HCT116 (cell line): Measurements from ENCODE around the gene TIGIT. TPM values are rescaled to one million over a fixed set of nuclear protein-coding genes. Genes with fewer than 3 reads are reported as not detected.

Experiments used
- ATAC-seq: fragments of 200-7000 bp; cut with Tn5 transposase; 2 replicates; pipeline ENCODE4 v1.9.1; 2020; ENCODE audit warnings: mild to moderate bottlenecking, moderate library complexity
- BruUV-seq: library from RNA; stranded (reverse); fragments of 400-500 nt; replicated peaks from 2 replicates; lab custom pipeline; 2021; lab: Mats Ljungman, UMichigan
- CTCF ChIA-PET: fragments of 300-600 bp; sonication (Branson Sonifier 250); formaldehyde crosslinking; loops from one replicate; lab custom pipeline; 2021; ENCODE audit warnings: antibody characterized with exemption; lab: Charles Lee
- POLR2A ChIA-PET: fragments of 300-600, 350-600 bp; sonication (Branson Sonifier 250); formaldehyde crosslinking; loops from one replicate; lab custom pipeline; 2021; ENCODE audit warnings: antibody characterized with exemption; lab: Charles Lee
- RAD21 ChIA-PET, 2 experiments: fragments of 300-600 bp; sonication (Branson Sonifier 250); formaldehyde crosslinking; loops; one replicate each; lab custom pipeline; 2023; ENCODE audit warnings: low total read pairs in 2 of 2; ENCODE audit not compliant: uncharacterized antibody in 2 of 2, unreplicated experiment in 2 of 2, low non-redundant PET in 1 of 2; lab: Charles Lee
- DNase-seq: peaks from one replicate; pipeline ENCODE4 v3.0.0-alpha.2; 2010; ENCODE audit warnings: low read depth, low spot score
- H2AFZ ChIP-seq: fragments of 200-600 bp; shearing (Covaris generic), sonication (generic); 2 replicates; pipeline ENCODE4 v1.6.1; 2017; ENCODE audit warnings: low read depth, mixed run types, mixed read lengths, antibody characterized with exemption, low read length; ENCODE audit not compliant: poor library complexity, severe bottlenecking
- H3K27ac ChIP-seq: 2 replicates; pipeline ENCODE4 v1.5.1; 2012; ENCODE audit warnings: low read depth, low read length
- H3K27me3 ChIP-seq: fragments of 200-600 bp; sonication (generic); 2 replicates; pipeline ENCODE4 v1.6.1; 2016; ENCODE audit warnings: mixed run types, low read length, mixed read lengths; ENCODE audit not compliant: insufficient read depth
- H3K36me3 ChIP-seq, 2 experiments: fragments of 200-500 bp in 1 of 2; fragments of 200-600 bp in 1 of 2; sonication (Bioruptor generic) in 1 of 2; sonication (generic) in 1 of 2; 2 replicates each; pipeline versions ENCODE4 v1.5.1 to v1.6.1; 2014 to 2016; ENCODE audit warnings: low read length in 2 of 2, inconsistent platforms in 1 of 2, mixed read lengths in 1 of 2, mixed run types in 1 of 2; ENCODE audit not compliant: insufficient read depth in 2 of 2, control insufficient read depth in 1 of 2
- H3K4me1 ChIP-seq, 2 experiments: fragments of 200-600 bp in 1 of 2; sonication (generic) in 1 of 2; 2 replicates each; pipeline versions ENCODE4 v1.5.1 to v1.6.1; 2012 to 2017; ENCODE audit warnings: low read length in 2 of 2, inconsistent platforms in 1 of 2, mild to moderate bottlenecking in 1 of 2, mixed read lengths in 1 of 2, mixed run types in 1 of 2, moderate library complexity in 1 of 2; ENCODE audit not compliant: insufficient read depth in 2 of 2, control insufficient read depth in 1 of 2
- H3K4me2 ChIP-seq: fragments of 200-600 bp; sonication (generic); 2 replicates; pipeline ENCODE4 v1.6.1; 2017; ENCODE audit warnings: mixed run types, low read length, mixed read lengths
- H3K4me3 ChIP-seq, 2 experiments: fragments of 200-600 bp in 1 of 2; sonication (generic) in 1 of 2; replicated peaks in 1 of 2; 2 replicates each; pipeline ENCODE4 v1.5.1; 2011 to 2016; ENCODE audit warnings: low read length in 2 of 2, control low read depth in 1 of 2, low read depth in 1 of 2, mild to moderate bottlenecking in 1 of 2, mixed read lengths in 1 of 2, mixed run types in 1 of 2
- H3K79me2 ChIP-seq: fragments of 200-600 bp; sonication (generic); 2 replicates; pipeline ENCODE4 v1.6.1; 2017; ENCODE audit warnings: mild to moderate bottlenecking, mixed run types, low read length, moderate library complexity, mixed read lengths; ENCODE audit not compliant: insufficient read depth
- H3K9ac ChIP-seq: fragments of 200-600 bp; sonication (generic); 2 replicates; pipeline ENCODE4 v1.6.1; 2016; ENCODE audit warnings: low read length, mixed read lengths
- H3K9me2 ChIP-seq: fragments of 200-600 bp; sonication (generic), shearing (Covaris generic); 2 replicates; pipeline ENCODE4 v1.6.1; 2017; ENCODE audit warnings: mixed run types, mild to moderate bottlenecking, moderate library complexity; ENCODE audit not compliant: insufficient read depth
- H3K9me3 ChIP-seq, 2 experiments: fragments of 200-500 bp in 1 of 2; fragments of 200-600 bp in 1 of 2; sonication (Bioruptor generic) in 1 of 2; sonication (generic) in 1 of 2; 2 replicates each; pipeline ENCODE4 v1.6.1; 2014 to 2017; ENCODE audit warnings: low read length in 2 of 2, mixed read lengths in 2 of 2, inconsistent platforms in 1 of 2, low read depth in 1 of 2, mild to moderate bottlenecking in 1 of 2, mixed run types in 1 of 2, moderate library complexity in 1 of 2; ENCODE audit not compliant: control insufficient read depth in 1 of 2, insufficient read depth in 1 of 2
- H4K20me1 ChIP-seq: fragments of 200-600 bp; sonication (generic), shearing (Covaris generic); 2 replicates; pipeline ENCODE4 v1.6.1; 2017; ENCODE audit warnings: mixed run types, mild to moderate bottlenecking, moderate library complexity; ENCODE audit not compliant: insufficient read depth
- CBX3 ChIP-seq: IDR thresholded peaks from 2 replicates; pipeline ENCODE4 v1.6.1; 2012; ENCODE audit warnings: low read depth
- EGR1 ChIP-seq: IDR thresholded peaks from 2 replicates; pipeline ENCODE4 v1.6.1; 2012; ENCODE audit warnings: low read depth
- ELF1 ChIP-seq: IDR thresholded peaks from 2 replicates; pipeline ENCODE4 v1.6.1; 2012; ENCODE audit warnings: low read depth, borderline replicate concordance
- EZH2 ChIP-seq: fragments of 200-600 bp; sonication (generic); IDR thresholded peaks from 2 replicates; pipeline ENCODE4 v1.6.1; 2017; ENCODE audit warnings: antibody characterized with exemption, mixed run types
- EZH2phosphoT487 ChIP-seq: fragments of 200-600 bp; IDR thresholded peaks from 2 replicates; pipeline ENCODE4 v1.6.1; 2018; ENCODE audit warnings: antibody characterized with exemption, borderline replicate concordance
- FOSL1 ChIP-seq: IDR thresholded peaks from 2 replicates; pipeline ENCODE4 v1.6.1; 2012; ENCODE audit warnings: low read depth
- JUND ChIP-seq: IDR thresholded peaks from 2 replicates; pipeline ENCODE4 v1.6.1; 2012
- POLR2A ChIP-seq: IDR thresholded peaks from 2 replicates; pipeline ENCODE4 v1.7.0; 2011; ENCODE audit warnings: borderline replicate concordance; ENCODE audit not compliant: insufficient read depth, insufficient read length; ENCODE audit errors: extremely low read depth
- POLR2AphosphoS5 ChIP-seq: IDR thresholded peaks from 2 replicates; pipeline ENCODE4 v1.6.1; 2011; ENCODE audit warnings: mild to moderate bottlenecking, low read depth, low read length, moderate library complexity
- RAD21 ChIP-seq: IDR thresholded peaks from 2 replicates; pipeline ENCODE4 v1.6.1; 2012; ENCODE audit warnings: low read depth, mild to moderate bottlenecking
- SIN3A ChIP-seq: IDR thresholded peaks from 2 replicates; pipeline ENCODE4 v1.6.1; 2012; ENCODE audit warnings: low read depth
- SP1 ChIP-seq: IDR thresholded peaks from 2 replicates; pipeline ENCODE4 v1.6.1; 2012; ENCODE audit warnings: low read depth
- SRF ChIP-seq: IDR thresholded peaks from 2 replicates; pipeline ENCODE4 v1.6.1; 2012; ENCODE audit warnings: low read depth
- TCF7L2 ChIP-seq: IDR thresholded peaks from 2 replicates; pipeline ENCODE4 v1.7.0; 2011; ENCODE audit warnings: borderline replicate concordance, inconsistent platforms; ENCODE audit not compliant: insufficient read depth, insufficient read length; ENCODE audit errors: extremely low read depth
- YY1 ChIP-seq: IDR thresholded peaks from 2 replicates; pipeline ENCODE4 v1.6.1; 2011; ENCODE audit warnings: low read length, low read depth, moderate library complexity, mild to moderate bottlenecking; ENCODE audit not compliant: insufficient replicate concordance; ENCODE audit errors: extremely low read depth
- ZFX ChIP-seq: fragments of 450-650 bp; IDR thresholded peaks from 2 replicates; pipeline ENCODE4 v1.6.1; 2017
- ZNF274 ChIP-seq: fragments of 200-500 bp; sonication (Bioruptor generic); IDR thresholded peaks from 2 replicates; pipeline ENCODE4 v1.6.1; 2014; ENCODE audit warnings: mild to moderate bottlenecking, low read depth, low read length, inconsistent platforms
- intact Hi-C: fragments of 100-400 bp; cut with micrococcal nuclease; formaldehyde crosslinking; loops from 2 replicates; pipeline ENCODE4 v1.10.0; 2022
- total RNA-seq: library from RNA; stranded (reverse); gene quantifications from one replicate; pipeline ENCODE4 v1.2.1, GENCODE V29; 2021; ENCODE audit not compliant: unreplicated experiment
- TF ChIP-seq, protein P1 (sequence below), 3 experiments: fragments of 200-600 bp in 1 of 3; sonication (generic) in 1 of 3; IDR thresholded peaks in 2 of 3; conservative IDR thresholded peaks in 1 of 3; 2 replicates each; pipeline ENCODE4 v1.5.1; 2012 to 2017; ENCODE audit warnings: low read depth in 2 of 3, low read length in 2 of 3, antibody characterized with exemption in 1 of 3, borderline replicate concordance in 1 of 3, control low read depth in 1 of 3, mild to moderate bottlenecking in 1 of 3, mixed read lengths in 1 of 3, mixed run types in 1 of 3, moderate library complexity in 1 of 3; ENCODE audit not compliant: insufficient read depth in 1 of 3
- TF ChIP-seq, protein P2 (sequence below): IDR thresholded peaks from 2 replicates; pipeline ENCODE4 v1.6.1; 2012
- TF ChIP-seq, protein P3 (sequence below): IDR thresholded peaks from 2 replicates; pipeline ENCODE4 v1.6.1; 2012; ENCODE audit warnings: low read depth

Gene TIGIT
- total RNA-seq, 1 experiment from 2014 or later = 0.07 TPM

DNA sequence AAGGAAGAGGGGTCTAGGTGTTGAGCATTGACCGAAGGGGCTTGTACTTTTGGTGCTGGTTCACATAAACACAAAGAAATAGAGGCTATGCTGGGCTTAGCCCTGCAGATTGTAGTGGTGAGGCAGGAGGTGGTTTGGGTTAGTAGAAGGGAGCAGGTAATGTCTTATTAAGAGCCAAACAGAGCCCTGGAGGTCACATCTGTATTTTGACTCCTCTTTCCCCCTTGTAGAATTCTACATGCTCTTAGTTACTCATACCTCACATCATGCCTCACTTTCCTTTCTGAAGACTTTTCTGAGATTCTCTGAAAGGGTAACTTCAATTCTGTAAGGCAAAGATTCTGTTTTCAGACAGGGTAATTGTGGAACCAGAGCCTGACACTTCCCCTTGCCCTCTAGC, 40.3 kb upstream of the TIGIT start:
- intact Hi-C loops = no loop called here
- H2AFZ ChIP-seq = no peak overlapping the region
- no peaks in the 10 kb centered on the region for H3K27me3 ChIP-seq
- ChIA-PET RAD21 (no interaction called here), POLR2A (no interaction called here), CTCF (no interaction called here)
- ATAC-seq (no peak), DNase-seq (no peak)
- no peaks in the 10 kb centered on the region for H3K79me2 ChIP-seq
- H3K36me3 ChIP-seq = no peaks in the 10 kb centered on the region
- no peaks in the 10 kb centered on the region for H3K9me3 ChIP-seq
- H3K9ac ChIP-seq = no peak overlapping the region
- no peak overlapping the region for H3K4me3 ChIP-seq
- H4K20me1 ChIP-seq = no peaks in the 10 kb centered on the region
- H3K9me2 ChIP-seq = no peaks in the 10 kb centered on the region
- H3K4me2 ChIP-seq = no peak overlapping the region
- no peaks in the 10 kb centered on the region for H3K4me1 ChIP-seq
- TF ChIP-seq EZH2phosphoT487 (no peak), RAD21 (no peak), SIN3A (no peak), YY1 (no peak), SP1 (no peak), ELF1 (no peak), EGR1 (no peak), TCF7L2 (no peak), FOSL1 (no peak), EZH2 (no peak), POLR2AphosphoS5 (no peak), JUND (no peak), ZFX (no peak), SRF (no peak), ZNF274 (no peak), POLR2A (no peak), CBX3 (no peak)
- TF ChIP-seq, protein P1, sequence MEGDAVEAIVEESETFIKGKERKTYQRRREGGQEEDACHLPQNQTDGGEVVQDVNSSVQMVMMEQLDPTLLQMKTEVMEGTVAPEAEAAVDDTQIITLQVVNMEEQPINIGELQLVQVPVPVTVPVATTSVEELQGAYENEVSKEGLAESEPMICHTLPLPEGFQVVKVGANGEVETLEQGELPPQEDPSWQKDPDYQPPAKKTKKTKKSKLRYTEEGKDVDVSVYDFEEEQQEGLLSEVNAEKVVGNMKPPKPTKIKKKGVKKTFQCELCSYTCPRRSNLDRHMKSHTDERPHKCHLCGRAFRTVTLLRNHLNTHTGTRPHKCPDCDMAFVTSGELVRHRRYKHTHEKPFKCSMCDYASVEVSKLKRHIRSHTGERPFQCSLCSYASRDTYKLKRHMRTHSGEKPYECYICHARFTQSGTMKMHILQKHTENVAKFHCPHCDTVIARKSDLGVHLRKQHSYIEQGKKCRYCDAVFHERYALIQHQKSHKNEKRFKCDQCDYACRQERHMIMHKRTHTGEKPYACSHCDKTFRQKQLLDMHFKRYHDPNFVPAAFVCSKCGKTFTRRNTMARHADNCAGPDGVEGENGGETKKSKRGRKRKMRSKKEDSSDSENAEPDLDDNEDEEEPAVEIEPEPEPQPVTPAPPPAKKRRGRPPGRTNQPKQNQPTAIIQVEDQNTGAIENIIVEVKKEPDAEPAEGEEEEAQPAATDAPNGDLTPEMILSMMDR (IDR thresholded peaks at IDR 0.05 in 2 of 3, conservative IDR thresholded peaks at IDR 0.05 in 1 of 3; ENCODE audit: borderline replicate concordance in 1 of 3, insufficient read depth in 1 of 3, low read depth in 2 of 3, low read length in 2 of 3) = no peak
- TF ChIP-seq, protein P2, sequence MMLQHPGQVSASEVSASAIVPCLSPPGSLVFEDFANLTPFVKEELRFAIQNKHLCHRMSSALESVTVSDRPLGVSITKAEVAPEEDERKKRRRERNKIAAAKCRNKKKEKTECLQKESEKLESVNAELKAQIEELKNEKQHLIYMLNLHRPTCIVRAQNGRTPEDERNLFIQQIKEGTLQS = no peak
- TF ChIP-seq, protein P3, sequence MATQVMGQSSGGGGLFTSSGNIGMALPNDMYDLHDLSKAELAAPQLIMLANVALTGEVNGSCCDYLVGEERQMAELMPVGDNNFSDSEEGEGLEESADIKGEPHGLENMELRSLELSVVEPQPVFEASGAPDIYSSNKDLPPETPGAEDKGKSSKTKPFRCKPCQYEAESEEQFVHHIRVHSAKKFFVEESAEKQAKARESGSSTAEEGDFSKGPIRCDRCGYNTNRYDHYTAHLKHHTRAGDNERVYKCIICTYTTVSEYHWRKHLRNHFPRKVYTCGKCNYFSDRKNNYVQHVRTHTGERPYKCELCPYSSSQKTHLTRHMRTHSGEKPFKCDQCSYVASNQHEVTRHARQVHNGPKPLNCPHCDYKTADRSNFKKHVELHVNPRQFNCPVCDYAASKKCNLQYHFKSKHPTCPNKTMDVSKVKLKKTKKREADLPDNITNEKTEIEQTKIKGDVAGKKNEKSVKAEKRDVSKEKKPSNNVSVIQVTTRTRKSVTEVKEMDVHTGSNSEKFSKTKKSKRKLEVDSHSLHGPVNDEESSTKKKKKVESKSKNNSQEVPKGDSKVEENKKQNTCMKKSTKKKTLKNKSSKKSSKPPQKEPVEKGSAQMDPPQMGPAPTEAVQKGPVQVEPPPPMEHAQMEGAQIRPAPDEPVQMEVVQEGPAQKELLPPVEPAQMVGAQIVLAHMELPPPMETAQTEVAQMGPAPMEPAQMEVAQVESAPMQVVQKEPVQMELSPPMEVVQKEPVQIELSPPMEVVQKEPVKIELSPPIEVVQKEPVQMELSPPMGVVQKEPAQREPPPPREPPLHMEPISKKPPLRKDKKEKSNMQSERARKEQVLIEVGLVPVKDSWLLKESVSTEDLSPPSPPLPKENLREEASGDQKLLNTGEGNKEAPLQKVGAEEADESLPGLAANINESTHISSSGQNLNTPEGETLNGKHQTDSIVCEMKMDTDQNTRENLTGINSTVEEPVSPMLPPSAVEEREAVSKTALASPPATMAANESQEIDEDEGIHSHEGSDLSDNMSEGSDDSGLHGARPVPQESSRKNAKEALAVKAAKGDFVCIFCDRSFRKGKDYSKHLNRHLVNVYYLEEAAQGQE = no peak
- no peak overlapping the region for H3K27ac ChIP-seq
- no TSS peak for BruUV-seq
